Adrenal gland (tissue), 5 donors: Measurements from ENCODE around the gene ZP4.

Experiments
- POLR2A ChIP-seq, 2 donors: fragments of 450-650 bp; IDR thresholded peaks; one replicate each; pipeline ENCODE4 v1.6.1; 2017; ENCODE audit warnings: antibody characterized with exemption in 2 of 2, mild to moderate bottlenecking in 2 of 2, moderate library complexity in 1 of 2
- TF ChIP-seq, protein P1 (sequence below), 6 experiments: fragments of 450-650 bp in 4 of 6; fragments of 200-600 bp in 2 of 6; sonication (generic) in 1 of 6; IDR thresholded peaks; 1 replicate in 5 of 6; 2 replicates in 1 of 6; pipeline versions ENCODE4 v1.5.1 to v1.8.0; 2016 to 2021; ENCODE audit warnings: antibody characterized with exemption in 6 of 6, mild to moderate bottlenecking in 2 of 6, moderate library complexity in 1 of 6
- donor health status: DM: no; HTN: no; CAD: no.

DNA sequence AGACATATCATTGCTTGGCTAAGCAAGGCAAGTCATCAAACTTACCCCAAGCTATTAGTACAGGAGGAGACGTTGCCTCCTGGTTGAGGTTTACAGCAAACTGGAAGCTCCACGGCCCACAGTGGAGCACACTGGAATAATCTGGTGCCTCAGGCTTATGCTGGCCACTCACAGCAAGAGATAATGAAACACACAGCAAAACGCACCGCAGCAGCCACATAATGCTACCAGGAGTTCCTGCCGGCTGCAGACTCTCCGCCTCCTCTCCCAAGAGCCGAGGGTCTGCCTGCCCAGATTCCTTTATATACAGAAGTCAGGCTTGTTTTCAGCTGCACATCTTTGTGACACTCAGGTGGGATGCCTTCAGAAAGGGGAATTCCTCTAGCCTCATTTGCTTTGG, 306 bp downstream of the ZP4 start:
- TF ChIP-seq, protein P1, sequence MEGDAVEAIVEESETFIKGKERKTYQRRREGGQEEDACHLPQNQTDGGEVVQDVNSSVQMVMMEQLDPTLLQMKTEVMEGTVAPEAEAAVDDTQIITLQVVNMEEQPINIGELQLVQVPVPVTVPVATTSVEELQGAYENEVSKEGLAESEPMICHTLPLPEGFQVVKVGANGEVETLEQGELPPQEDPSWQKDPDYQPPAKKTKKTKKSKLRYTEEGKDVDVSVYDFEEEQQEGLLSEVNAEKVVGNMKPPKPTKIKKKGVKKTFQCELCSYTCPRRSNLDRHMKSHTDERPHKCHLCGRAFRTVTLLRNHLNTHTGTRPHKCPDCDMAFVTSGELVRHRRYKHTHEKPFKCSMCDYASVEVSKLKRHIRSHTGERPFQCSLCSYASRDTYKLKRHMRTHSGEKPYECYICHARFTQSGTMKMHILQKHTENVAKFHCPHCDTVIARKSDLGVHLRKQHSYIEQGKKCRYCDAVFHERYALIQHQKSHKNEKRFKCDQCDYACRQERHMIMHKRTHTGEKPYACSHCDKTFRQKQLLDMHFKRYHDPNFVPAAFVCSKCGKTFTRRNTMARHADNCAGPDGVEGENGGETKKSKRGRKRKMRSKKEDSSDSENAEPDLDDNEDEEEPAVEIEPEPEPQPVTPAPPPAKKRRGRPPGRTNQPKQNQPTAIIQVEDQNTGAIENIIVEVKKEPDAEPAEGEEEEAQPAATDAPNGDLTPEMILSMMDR (IDR thresholded peaks at IDR 0.05): no peak
- TF ChIP-seq POLR2A (IDR thresholded peaks at IDR 0.05): no peak
